H1 (cell line): ENCODE data around the gene LHFPL2.

Experiments used
- CBX8 ChIP-seq: fragments of 300-800, 300-1000 bp; sonication (generic); IDR thresholded peaks from 2 replicates; pipeline ENCODE4 v1.7.1; 2016; ENCODE audit warnings: low read depth, low read length, borderline replicate concordance
- CEBPB ChIP-seq: IDR thresholded peaks from 2 replicates; pipeline ENCODE4 v1.6.1; 2012; ENCODE audit warnings: low read depth, low read length
- CTCF ChIP-seq, 3 experiments: IDR thresholded peaks; 1 replicate in 2 of 3; 2 replicates in 1 of 3; pipeline versions ENCODE4 v1.5.1 to v1.6.1; 2011; ENCODE audit warnings: low read length in 3 of 3, mild to moderate bottlenecking in 3 of 3, inconsistent platforms in 2 of 3, low read depth in 1 of 3, moderate library complexity in 1 of 3; ENCODE audit not compliant: insufficient read depth in 1 of 3; ENCODE audit errors: control extremely low read depth in 1 of 3
- EGR1 ChIP-seq: IDR thresholded peaks from 2 replicates; pipeline ENCODE4 v1.6.1; 2011; ENCODE audit warnings: low read depth, low read length, borderline replicate concordance
- EP300 ChIP-seq, 2 experiments: IDR thresholded peaks; 1 replicate in 1 of 2; 2 replicates in 1 of 2; pipeline ENCODE4 v1.6.1; 2011 to 2012; ENCODE audit warnings: low read depth in 2 of 2, low read length in 2 of 2, mild to moderate bottlenecking in 2 of 2, borderline replicate concordance in 1 of 2, inconsistent platforms in 1 of 2, moderate library complexity in 1 of 2
- EZH2 ChIP-seq: fragments of 200-600 bp; sonication (generic); IDR thresholded peaks from 2 replicates; pipeline ENCODE4 v1.7.1; 2012; ENCODE audit warnings: low read depth, mild to moderate bottlenecking, moderate library complexity, low read length, inconsistent platforms; ENCODE audit not compliant: severe bottlenecking
- POLR2A ChIP-seq, 2 experiments: IDR thresholded peaks; 1 replicate in 1 of 2; 2 replicates in 1 of 2; pipeline ENCODE4 v1.6.1; 2011; ENCODE audit warnings: low read depth in 2 of 2, low read length in 2 of 2, mild to moderate bottlenecking in 2 of 2; ENCODE audit errors: control extremely low read depth in 1 of 2
- RAD21 ChIP-seq, 2 experiments: IDR thresholded peaks in 1 of 2; conservative IDR thresholded peaks in 1 of 2; 2 replicates each; pipeline ENCODE4 v1.6.1; 2011; ENCODE audit warnings: low read depth in 2 of 2, low read length in 2 of 2, improper control_type of control experiment in 1 of 2, inconsistent platforms in 1 of 2, mild to moderate bottlenecking in 1 of 2, moderate library complexity in 1 of 2
- RBBP5 ChIP-seq: IDR thresholded peaks from 2 replicates; pipeline ENCODE4 v1.7.1; 2012; ENCODE audit warnings: low read depth, mild to moderate bottlenecking, inconsistent platforms, low read length, moderate library complexity, borderline replicate concordance
- SIN3A ChIP-seq, 2 experiments: IDR thresholded peaks in 1 of 2; conservative IDR thresholded peaks in 1 of 2; 2 replicates each; pipeline ENCODE4 v1.6.1; 2011 to 2012; ENCODE audit warnings: low read length in 2 of 2, improper control_type of control experiment in 1 of 2, low read depth in 1 of 2, mild to moderate bottlenecking in 1 of 2
- SRF ChIP-seq: IDR thresholded peaks from 2 replicates; pipeline ENCODE4 v1.6.1; 2011; ENCODE audit warnings: mild to moderate bottlenecking, low read depth, low read length, moderate library complexity
- SUZ12 ChIP-seq: fragments of 200-600 bp; sonication (generic); IDR thresholded peaks from 2 replicates; pipeline ENCODE4 v1.6.1; 2012; ENCODE audit warnings: mild to moderate bottlenecking, inconsistent platforms, low read length, moderate library complexity, mixed read lengths
- TCF12 ChIP-seq: IDR thresholded peaks from 2 replicates; pipeline ENCODE4 v1.6.1; 2011; ENCODE audit warnings: low read depth, mild to moderate bottlenecking, low read length

GRCh38 chr5:78519198-78519941 is 129.2 kb downstream of the LHFPL2 start:
- TF ChIP-seq CTCF (IDR thresholded peaks at IDR 0.05; ENCODE audit: control extremely low read depth in 1 of 3, insufficient read depth in 1 of 3, low read depth in 1 of 3, low read length in 3 of 3) (no peak), SUZ12 (no peak), POLR2A (IDR thresholded peaks at IDR 0.05; ENCODE audit: control extremely low read depth in 1 of 2, low read depth in 2 of 2, low read length in 2 of 2) (no peak), TCF12 (no peak), EZH2 (no peak), RAD21 (IDR thresholded peaks at IDR 0.05 in 1 of 2, conservative IDR thresholded peaks at IDR 0.05 in 1 of 2; ENCODE audit: low read depth in 2 of 2, low read length in 2 of 2) (no peak), SRF (no peak), CEBPB (no peak), EP300 (IDR thresholded peaks at IDR 0.05; ENCODE audit: borderline replicate concordance in 1 of 2, low read depth in 2 of 2, low read length in 2 of 2) (no peak), RBBP5 (no peak), EGR1 (no peak), CBX8 (no peak), SIN3A (conservative IDR thresholded peaks at IDR 0.05 in 1 of 2, IDR thresholded peaks at IDR 0.05 in 1 of 2; ENCODE audit: low read depth in 1 of 2, low read length in 2 of 2) (no peak)
